GM21360 (cell line): ENCODE results near the gene GSN.

Source experiments
- ATAC-seq: cut with Tn5 transposase; IDR thresholded peaks from one replicate; pipeline ENCODE4 v1.9.1; 2021; ENCODE audit warnings: mild to moderate bottlenecking, moderate library complexity; ENCODE audit not compliant: unreplicated experiment

Gene GSN

GRCh38 chr9:121322037-121322736 is 54.2 kb downstream of the GSN start:
- ATAC-seq = no peak

GRCh38 chr9:121322737-121323448 is 54.9 kb downstream of the GSN start:
- no peak for ATAC-seq

- no peak for ATAC-seq
Observed at GRCh38 chr9:121323449-121324151, 55.6 kb downstream of the GSN start.

GRCh38 chr9:121324316-121324715 is 56.4 kb downstream of the GSN start:
- no peak for ATAC-seq

- ATAC-seq = no peak
Observed at GRCh38 chr9:121324755-121325154, 56.8 kb downstream of the GSN start.

- no peak for ATAC-seq
Observed at GRCh38 chr9:121325387-121325786, 57.4 kb downstream of the GSN start.

GRCh38 chr9:121326130-121326838 is 58.3 kb downstream of the GSN start:
- ATAC-seq = no peak

GRCh38 chr9:121326901-121327613 is 59.1 kb downstream of the GSN start:
- no peak for ATAC-seq

- no peak for ATAC-seq
Observed at GRCh38 chr9:121328476-121328875, 60.5 kb downstream of the GSN start.

GRCh38 chr9:121328876-121329681 is 61.1 kb downstream of the GSN start:
- no peak for ATAC-seq

GRCh38 chr9:121331549-121331948 is 63.6 kb downstream of the GSN start:
- ATAC-seq = no peak

- ATAC-seq = no peak
Observed at GRCh38 chr9:121331992-121332685, 64.2 kb downstream of the GSN start.

GRCh38 chr9:121333950-121334773 is 66.2 kb downstream of the GSN start:
- no peak for ATAC-seq

GRCh38 chr9:121336665-121337064 is 68.7 kb downstream of the GSN start:
- ATAC-seq = no peak

- ATAC-seq = no peak
Observed at GRCh38 chr9:121339437-121339836, 71.5 kb downstream of the GSN start.

- ATAC-seq = peak; percentile 92
Observed at GRCh38 chr9:121340676-121341392, 72.9 kb downstream of the GSN start.

- ATAC-seq = no peak
Observed at GRCh38 chr9:121344184-121344583, 76.2 kb downstream of the GSN start.

- ATAC-seq = no peak
Observed at GRCh38 chr9:121345070-121345469, 77.1 kb downstream of the GSN start.
